Stimulated activated CD8-positive, alpha-beta memory T cell treated with anti-CD3 and anti-CD28 coated beads, Interleukin-7, amount 100 ng/mL, for 24 hours (primary cell): ENCODE results near the gene C2CD4C.
"Not testable (repeated sequence)": the region's sequence is repeated elsewhere in the genome, so short reads cannot be mapped to it uniquely, and the experiment has no call there.

Experiments used
- DNase-seq: peaks from one replicate; pipeline ENCODE4 v3.0.0-alpha.2; 2020; ENCODE audit warnings: low read depth

The C2CD4C gene

GRCh38 chr19:380618-381219 lies 28.2 kb downstream of the C2CD4C start:
- not testable (repeated sequence) for DNase-seq

- no peak for DNase-seq
These were observed 29.2 kb downstream of the C2CD4C start for GRCh38 chr19:379796-380195.

- DNase-seq: no peak
These were observed 30.2 kb downstream of the C2CD4C start for GRCh38 chr19:378706-379105.

GRCh38 chr19:377801-378581 lies 31.0 kb downstream of the C2CD4C start:
- DNase-seq: no peak

- DNase-seq: no peak
These were observed 32.9 kb downstream of the C2CD4C start for GRCh38 chr19:376111-376470.

- no peak for DNase-seq
These were observed 33.4 kb downstream of the C2CD4C start for GRCh38 chr19:375395-376110.

- DNase-seq: no peak
These were observed 34.1 kb downstream of the C2CD4C start for GRCh38 chr19:374886-375235.

- DNase-seq: no peak
These were observed 34.6 kb downstream of the C2CD4C start for GRCh38 chr19:374183-374885.

GRCh38 chr19:373391-374182 lies 35.4 kb downstream of the C2CD4C start:
- DNase-seq: no peak

GRCh38 chr19:372306-372890 lies 36.5 kb downstream of the C2CD4C start:
- no peak for DNase-seq

GRCh38 chr19:371501-372168 lies 37.3 kb downstream of the C2CD4C start:
- no peak for DNase-seq

- no peak for DNase-seq
These were observed 38.2 kb downstream of the C2CD4C start for GRCh38 chr19:370641-371330.

- DNase-seq: no peak
These were observed 39.1 kb downstream of the C2CD4C start for GRCh38 chr19:369876-370275.

- no peak for DNase-seq
These were observed 39.7 kb downstream of the C2CD4C start for GRCh38 chr19:369256-369655.

GRCh38 chr19:368630-369024 lies 40.3 kb downstream of the C2CD4C start:
- no peak for DNase-seq

GRCh38 chr19:367963-368629 lies 40.9 kb downstream of the C2CD4C start:
- no peak for DNase-seq

- no peak for DNase-seq
These were observed 41.4 kb downstream of the C2CD4C start for GRCh38 chr19:367561-367960.

- no peak for DNase-seq
These were observed 42.0 kb downstream of the C2CD4C start for GRCh38 chr19:366951-367350.

- DNase-seq: no peak
These were observed 42.7 kb downstream of the C2CD4C start for GRCh38 chr19:366205-366783.
